ENCODE data around the gene PRMT1.
A peak's percentile ranks its signal among the peaks of the same experiment; 100 is the strongest.

The PRMT1 gene

GRCh38 chr19:49651820-49652550 is 25.1 kb upstream of the PRMT1 start:
- DNase-seq, result no peak

GRCh38 chr19:49652551-49653465 is 24.3 kb upstream of the PRMT1 start:
- DNase-seq, result no peak

- DNase-seq, result no peak
Measured at GRCh38 chr19:49653466-49653806, 23.6 kb upstream of the PRMT1 start.

GRCh38 chr19:49654581-49654980 is 22.5 kb upstream of the PRMT1 start:
- no peak for DNase-seq

GRCh38 chr19:49655570-49656455 is 21.3 kb upstream of the PRMT1 start:
- no peak for DNase-seq

GRCh38 chr19:49656456-49657109 is 20.5 kb upstream of the PRMT1 start:
- DNase-seq, result no peak

GRCh38 chr19:49657493-49658138 is 19.5 kb upstream of the PRMT1 start:
- no peak for DNase-seq

GRCh38 chr19:49658139-49658517 is 18.9 kb upstream of the PRMT1 start:
- no peak for DNase-seq

- DNase-seq, result no peak
Measured at GRCh38 chr19:49658566-49659442, 18.3 kb upstream of the PRMT1 start.

- no peak for DNase-seq
Measured at GRCh38 chr19:49660338-49660961, 16.6 kb upstream of the PRMT1 start.

GRCh38 chr19:49662011-49662410 is 15.1 kb upstream of the PRMT1 start:
- DNase-seq, result no peak

GRCh38 chr19:49663224-49663623 is 13.8 kb upstream of the PRMT1 start:
- no peak for DNase-seq

GRCh38 chr19:49664171-49665035 is 12.7 kb upstream of the PRMT1 start:
- DNase-seq, result peak; percentile 46

GRCh38 chr19:49665036-49665350 is 12.1 kb upstream of the PRMT1 start:
- no peak for DNase-seq

- peak; percentile 85 for DNase-seq
Measured at GRCh38 chr19:49665351-49666119, 11.5 kb upstream of the PRMT1 start, which contains the start of the genes BCL2L12 and IRF3. TSS of gene BCL2L12 (plus strand) at chr19:49665933. CDS start at chr19:49666693, 760 bp downstream. TSS of gene IRF3 (minus strand) at chr19:49665857. CDS start at chr19:49664838, 1,019 bp downstream.

- DNase-seq, result no peak
Measured at GRCh38 chr19:49666120-49666444, 11.0 kb upstream of the PRMT1 start.

- DNase-seq, result no peak
Measured at GRCh38 chr19:49667473-49667872, 9.6 kb upstream of the PRMT1 start.

GRCh38 chr19:49669516-49669915 is 7.6 kb upstream of the PRMT1 start:
- DNase-seq, result no peak

All from NCI-H1694 (cell line).